K562 (cell line): ENCODE data around the gene ACSBG1. TPM values are rescaled to one million over a fixed set of nuclear protein-coding genes. Genes with fewer than 3 reads are reported as not detected.

Source experiments
- CEBPZ ChIP-seq: fragments of 150-350 bp; IDR thresholded peaks from 2 replicates; pipeline ENCODE4 v1.6.1; 2014; ENCODE audit warnings: low read depth, mild to moderate bottlenecking, low read length, borderline replicate concordance
- CHD1 ChIP-seq: fragments of 200-600 bp; sonication (generic); IDR thresholded peaks from one replicate; pipeline ENCODE4 v1.6.1; 2012; ENCODE audit warnings: mild to moderate bottlenecking, moderate library complexity, low read length, inconsistent platforms
- JUND ChIP-seq, 2 experiments: IDR thresholded peaks; 2 replicates in 1 of 2; 3 replicates in 1 of 2; pipeline ENCODE4 v1.6.1; 2011; ENCODE audit warnings: borderline replicate concordance in 2 of 2, low read depth in 2 of 2, low read length in 2 of 2, improper control_type of control experiment in 1 of 2, missing biosample characterization in 1 of 2, missing genetic modification characterization in 1 of 2, missing genetic modification reagents in 1 of 2
- MYBL2 ChIP-seq, 2 experiments: fragments of 450-650 bp in 1 of 2; sonication (generic) in 1 of 2; formaldehyde crosslinking in 1 of 2; IDR thresholded peaks; 2 replicates each; pipeline versions ENCODE4 v1.6.1 to v1.8.1; 2017 to 2022; ENCODE audit warnings: borderline replicate concordance in 1 of 2, inconsistent platforms in 1 of 2, low read depth in 1 of 2, mild to moderate bottlenecking in 1 of 2, missing genetic modification reagents in 1 of 2, moderate library complexity in 1 of 2
- NCOA6 ChIP-seq: fragments of 450-650 bp; IDR thresholded peaks from 2 replicates; pipeline ENCODE4 v1.6.1; 2017; ENCODE audit warnings: mild to moderate bottlenecking
- PURB ChIP-seq: sonication (generic); formaldehyde crosslinking; IDR thresholded peaks from 2 replicates; pipeline ENCODE4 v1.9.0; 2021; ENCODE audit warnings: low read depth, mild to moderate bottlenecking, missing genetic modification reagents
- SRSF1 ChIP-seq: fragments of 200-400 bp; formaldehyde crosslinking; IDR thresholded peaks from 2 replicates; pipeline ENCODE4 v1.6.1; 2017; ENCODE audit warnings: mild to moderate bottlenecking, low read depth, low read length, moderate library complexity
- TBL1XR1 ChIP-seq, 2 experiments: IDR thresholded peaks; 2 replicates each; pipeline ENCODE4 v1.6.1; 2012; ENCODE audit warnings: improper control_type of control experiment in 2 of 2, low read length in 2 of 2, mild to moderate bottlenecking in 1 of 2
- UBTF ChIP-seq, 2 experiments: IDR thresholded peaks; 2 replicates each; pipeline ENCODE4 v1.6.1; 2012; ENCODE audit warnings: improper control_type of control experiment in 2 of 2, low read depth in 2 of 2, low read length in 2 of 2, borderline replicate concordance in 1 of 2
- VEZF1 ChIP-seq: fragments of 200-800 bp; sonication (Bioruptor generic); IDR thresholded peaks from 2 replicates; pipeline ENCODE4 v1.6.1; 2017; ENCODE audit warnings: missing genetic modification characterization, missing compliant biosample characterization
- ZFP91 ChIP-seq: sonication (generic); formaldehyde crosslinking; IDR thresholded peaks from 2 replicates; pipeline ENCODE4 v1.8.0; 2022; ENCODE audit warnings: mild to moderate bottlenecking, missing genetic modification reagents
- ZNF174 ChIP-seq: fragments of 250-450 bp; sonication (Bioruptor Pico); IDR thresholded peaks from 2 replicates; pipeline ENCODE4 v1.4.0; 2020; ENCODE audit warnings: mild to moderate bottlenecking
- ZNF57 ChIP-seq: fragments of 450-650 bp; formaldehyde crosslinking; IDR thresholded peaks from 2 replicates; pipeline ENCODE4 v1.4.0; 2020; ENCODE audit warnings: mild to moderate bottlenecking, moderate library complexity
- ZNF584 ChIP-seq: fragments of 200-800 bp; sonication (Bioruptor generic); IDR thresholded peaks from 2 replicates; pipeline ENCODE4 v1.6.1; 2016; ENCODE audit warnings: low read depth, mild to moderate bottlenecking, missing genetic modification characterization, missing compliant biosample characterization
- ZNF589 ChIP-seq: fragments of 200-800 bp; sonication (Bioruptor generic); IDR thresholded peaks from 2 replicates; pipeline ENCODE4 v1.6.1; 2016; ENCODE audit warnings: low read depth, missing genetic modification characterization, missing compliant biosample characterization
- ZNF778 ChIP-seq: fragments of 450-650 bp; formaldehyde crosslinking; IDR thresholded peaks from 2 replicates; pipeline ENCODE4 v1.4.0; 2020; ENCODE audit warnings: mild to moderate bottlenecking, moderate library complexity
- polyA plus RNA-seq, 8 experiments: library from polyadenylated mRNA; depleted of rRNA in 4 of 8; stranded (reverse) in 5 of 8; unstranded in 3 of 8; fragments of >200 nt; fragmentation: Nextera tagmentation in 2 of 8; fragmentation: Illumina TruSeq in 1 of 8; extraction: Ambion mirVana in 2 of 8; extraction: Trizol in 1 of 8; gene quantifications; 2 replicates each; pipeline versions ENCODE4 v1.2.1 to v1.2.3, GENCODE V29; 2011 to 2014; ENCODE audit warnings: inconsistent platforms in 1 of 8, missing spikeins in 1 of 8
- total RNA-seq, 7 experiments: library from RNA; depleted of rRNA in 6 of 7; stranded (reverse); fragments of >200 nt in 6 of 7; fragmentation: Illumina TruSeq in 2 of 7; extraction: Trizol in 2 of 7; gene quantifications; 2 replicates each; pipeline versions ENCODE4 v1.2.1 to v1.2.3, GENCODE V29; 2011 to 2021; ENCODE audit warnings: low replicate concordance in 1 of 7

The ACSBG1 gene
- total and polyA plus RNA-seq, 9 of the 15 experiments (the other 6 are each of a cell fraction or from before 2014, with no cell fraction given): 0.36 to 6.4 (median 2.5) TPM

- peak; percentile 99 for TF ChIP-seq JUND (IDR thresholded peaks at IDR 0.05; ENCODE audit: borderline replicate concordance, low read depth, low read length)
- peak; percentile 94; the same call in 2 of the 3 replicates for TF ChIP-seq JUND (tag; IDR thresholded peaks at IDR 0.05; ENCODE audit: borderline replicate concordance, low read depth, low read length)
- no peak for TF ChIP-seq ZNF57 (CRISPR knock-in tag)
- no peak for TF ChIP-seq MYBL2 (IDR thresholded peaks at IDR 0.05; ENCODE audit: low read depth)
- TF ChIP-seq MYBL2 (CRISPR knock-in tag; IDR thresholded peaks at IDR 0.05; ENCODE audit: borderline replicate concordance): no peak
- TF ChIP-seq VEZF1 (CRISPR knock-in tag): no peak; the same call in 1 of the 2 replicates
- no peak for TF ChIP-seq ZNF778
- no peak for TF ChIP-seq CEBPZ
- TF ChIP-seq NCOA6: no peak
- no peak for TF ChIP-seq TBL1XR1 (IDR thresholded peaks at IDR 0.05; ENCODE audit: low read length in 2 of 2)
- TF ChIP-seq ZFP91: no peak
- no peak for TF ChIP-seq CHD1
- no peak for TF ChIP-seq ZNF589
- TF ChIP-seq PURB: no peak
- TF ChIP-seq UBTF (IDR thresholded peaks at IDR 0.05; ENCODE audit: borderline replicate concordance in 1 of 2, low read depth in 2 of 2, low read length in 2 of 2): 0 out of 4 replicates have a peak, but pooled peaks of 1 of the 2 experiments have one; percentile 23
- TF ChIP-seq ZNF584: no peak
- no peak for TF ChIP-seq ZNF174 (CRISPR knock-in tag)
- no peak for TF ChIP-seq SRSF1
Observed at GRCh38 chr15:78212546-78213424, 21.6 kb downstream of the ACSBG1 start (continued).
